Measurements from ENCODE around the gene RAD51B. TPM values are rescaled to one million over a fixed set of nuclear protein-coding genes. Genes with fewer than 3 reads are reported as not detected.

RAD51B gene
- total RNA-seq, 4 donors from 2014 or later, result 5.0 to 31.8 (median 20.6) TPM

- Histone ChIP-seq H3K4me1 (peaks cover 11 to 56% (median 18%) of the 10 kb centered on the region in 4 donors), H3K4me3 (no peak overlapping the region), H3K9me3 (no peaks in the 10 kb centered on the region), H3K27me3 (no peaks in the 10 kb centered on the region), H3K27ac (peak overlapping the region; percentile 67 to 73 (median 70)), H3K36me3 (no peaks in the 10 kb centered on the region)
- no peak for DNase-seq
- TF ChIP-seq EP300 (IDR thresholded peaks at IDR 0.05; ENCODE audit: low read depth), result no peak
- TF ChIP-seq POLR2A (IDR thresholded peaks at IDR 0.05), result no peak
- TF ChIP-seq CTCF (IDR thresholded peaks at IDR 0.05), result no peak
- WGBS, 2 donors (ENCODE audit: low coverage in 1 of 2), result 97 to 100% methylated on average over 2 of the region's 2 CpGs
- intact Hi-C loops (cut with DNase I; ENCODE audit: low total_unique reads) (no loop called here), in situ Hi-C loops (cut with MboI; ENCODE audit: low pct_ligation_motif_present in 1 of 4, low pct_unique_long_range_greater_than_20kb in 1 of 4, low sequenced_read_pairs in 3 of 4) (no loop called here)
Observed at GRCh38 chr14:68211421-68211820, 391.8 kb downstream of the RAD51B start.

- in situ Hi-C loops (cut with MboI; ENCODE audit: low pct_ligation_motif_present in 1 of 4, low pct_unique_long_range_greater_than_20kb in 1 of 4, low sequenced_read_pairs in 3 of 4), result no loop called here
- H3K9me3 ChIP-seq, result no peaks in the 10 kb centered on the region
- intact Hi-C loops (cut with DNase I; ENCODE audit: low total_unique reads), result no loop called here
- WGBS, 2 donors (ENCODE audit: low coverage in 1 of 2), result 82 to 100% methylated on average over 1 to 2 of the region's 2 CpGs
- H3K27ac ChIP-seq, result peak overlapping the region in 3 of 4 donors; percentile 67 to 73 (median 69)
- no peak overlapping the region for H3K4me3 ChIP-seq
- TF ChIP-seq POLR2AphosphoS5 (IDR thresholded peaks at IDR 0.05), result no peak
- TF ChIP-seq EP300 (IDR thresholded peaks at IDR 0.05; ENCODE audit: low read depth), result no peak
- H3K4me1 ChIP-seq, result peaks cover 11 to 61% (median 20%) of the 10 kb centered on the region in 4 donors
- DNase-seq, result no peak
- H3K27me3 ChIP-seq, result no peaks in the 10 kb centered on the region
- no peaks in the 10 kb centered on the region for H3K36me3 ChIP-seq
Observed at GRCh38 chr14:68211886-68212285, 392.3 kb downstream of the RAD51B start.

- no peaks in the 10 kb centered on the region for H3K27me3 ChIP-seq
- in situ Hi-C loops (cut with MboI; ENCODE audit: low pct_ligation_motif_present in 1 of 4, low pct_unique_long_range_greater_than_20kb in 1 of 4, low sequenced_read_pairs in 3 of 4), result no loop called here
- H3K36me3 ChIP-seq, result no peaks in the 10 kb centered on the region
- no peak for DNase-seq
- H3K9me3 ChIP-seq, result no peaks in the 10 kb centered on the region
- no peak for TF ChIP-seq POLR2A (IDR thresholded peaks at IDR 0.05)
- TF ChIP-seq CTCF (IDR thresholded peaks at IDR 0.05), result no peak
- no peak overlapping the region for H3K4me3 ChIP-seq
- H3K4me1 ChIP-seq, result peaks cover 11 to 62% (median 21%) of the 10 kb centered on the region in 4 donors
- H3K27ac ChIP-seq, result no peak overlapping the region
- intact Hi-C loops (cut with DNase I; ENCODE audit: low total_unique reads), result no loop called here
Observed at GRCh38 chr14:68212361-68212760, 392.8 kb downstream of the RAD51B start.

- Histone ChIP-seq H3K27me3 (no peaks in the 10 kb centered on the region), H3K27ac (peak overlapping the region in 1 of 4 donors; percentile 18), H3K4me1 (peaks cover 11 to 57% (median 21%) of the 10 kb centered on the region in 4 donors), H3K4me3 (no peak overlapping the region), H3K9me3 (no peaks in the 10 kb centered on the region), H3K36me3 (no peaks in the 10 kb centered on the region)
- WGBS, 2 donors (ENCODE audit: low coverage in 1 of 2), result 64 to 75% methylated on average over 4 of the region's 4 CpGs
- in situ Hi-C loops (cut with MboI; ENCODE audit: low pct_ligation_motif_present in 1 of 4, low pct_unique_long_range_greater_than_20kb in 1 of 4, low sequenced_read_pairs in 3 of 4) (no loop called here), intact Hi-C loops (cut with DNase I; ENCODE audit: low total_unique reads) (no loop called here)
- no peak for DNase-seq
- no peak for TF ChIP-seq POLR2A (IDR thresholded peaks at IDR 0.05)
- no peak for TF ChIP-seq POLR2AphosphoS5 (IDR thresholded peaks at IDR 0.05)
- no peak for TF ChIP-seq CTCF (IDR thresholded peaks at IDR 0.05)
- TF ChIP-seq EP300 (IDR thresholded peaks at IDR 0.05; ENCODE audit: low read depth), result no peak
Observed at GRCh38 chr14:68214431-68214830, 394.9 kb downstream of the RAD51B start.

- Histone ChIP-seq H3K4me1 (peaks cover 0 to 49% (median 15%) of the 10 kb centered on the region in 4 donors), H3K9me3 (no peaks in the 10 kb centered on the region), H3K4me3 (no peak overlapping the region), H3K36me3 (no peaks in the 10 kb centered on the region), H3K27ac (peak overlapping the region in 2 of 4 donors; percentile 48 to 58), H3K27me3 (no peaks in the 10 kb centered on the region)
- DNase-seq, result no peak
- TF ChIP-seq POLR2A (IDR thresholded peaks at IDR 0.05) (no peak), EP300 (IDR thresholded peaks at IDR 0.05; ENCODE audit: low read depth) (no peak), POLR2AphosphoS5 (IDR thresholded peaks at IDR 0.05) (no peak), CTCF (IDR thresholded peaks at IDR 0.05) (no peak)
- intact Hi-C loops (cut with DNase I; ENCODE audit: low total_unique reads), result no loop called here
- 50 to 65% methylated on average over 1 to 2 of the region's 2 CpGs for WGBS, 2 donors (ENCODE audit: low coverage in 1 of 2)
- in situ Hi-C loops (cut with MboI; ENCODE audit: low pct_ligation_motif_present in 1 of 4, low pct_unique_long_range_greater_than_20kb in 1 of 4, low sequenced_read_pairs in 3 of 4), result no loop called here
Observed at GRCh38 chr14:68215629-68216028, 396.1 kb downstream of the RAD51B start.
